Measurements from ENCODE around the gene CFI.

DNA sequence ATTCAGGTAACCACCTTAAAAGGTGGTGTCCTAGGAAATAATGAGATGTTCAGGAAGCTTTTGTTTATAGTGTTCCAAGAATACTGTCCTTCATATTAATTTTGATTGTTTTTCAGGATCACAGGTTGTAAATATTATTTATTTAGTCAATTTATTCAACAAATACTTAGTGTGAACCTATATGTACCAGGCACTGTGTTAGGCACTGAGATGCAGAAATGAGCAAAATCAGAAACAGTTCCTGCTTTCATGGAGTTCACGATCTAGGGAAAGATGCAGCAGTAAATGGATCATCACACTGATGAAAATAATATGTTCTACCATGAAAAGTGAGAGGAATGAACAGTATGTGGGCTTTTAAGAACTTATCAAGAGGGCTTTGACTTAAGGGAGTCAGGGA is 53.7 kb downstream of the CFI start:
- TF ChIP-seq ZNF3 (CRISPR knock-in tag; IDR thresholded peaks at IDR 0.05) (no peak), ERF (CRISPR knock-in tag; IDR thresholded peaks at IDR 0.05) (no peak), ZNF584 (CRISPR knock-in tag; IDR thresholded peaks at IDR 0.05; ENCODE audit: low read depth) (no peak), GTF2A2 (tag; IDR thresholded peaks at IDR 0.05) (no peak), CBX5 (IDR thresholded peaks at IDR 0.05; ENCODE audit: borderline replicate concordance, low read depth) (no peak), NR1H2 (CRISPR knock-in tag; IDR thresholded peaks at IDR 0.05) (no peak), ESRRA (IDR thresholded peaks at IDR 0.05; ENCODE audit: borderline replicate concordance, low read depth) (no peak), NFIC (IDR thresholded peaks at IDR 0.05) (no peak), SMAD1 (IDR thresholded peaks at IDR 0.05; ENCODE audit: low read depth, low read length, partially characterized antibody) (no peak), CREB1 (IDR thresholded peaks at IDR 0.05) (no peak), CREB1 (CRISPR knock-in tag; IDR thresholded peaks at IDR 0.05) (no peak)
- TF ChIP-seq, protein P1, sequence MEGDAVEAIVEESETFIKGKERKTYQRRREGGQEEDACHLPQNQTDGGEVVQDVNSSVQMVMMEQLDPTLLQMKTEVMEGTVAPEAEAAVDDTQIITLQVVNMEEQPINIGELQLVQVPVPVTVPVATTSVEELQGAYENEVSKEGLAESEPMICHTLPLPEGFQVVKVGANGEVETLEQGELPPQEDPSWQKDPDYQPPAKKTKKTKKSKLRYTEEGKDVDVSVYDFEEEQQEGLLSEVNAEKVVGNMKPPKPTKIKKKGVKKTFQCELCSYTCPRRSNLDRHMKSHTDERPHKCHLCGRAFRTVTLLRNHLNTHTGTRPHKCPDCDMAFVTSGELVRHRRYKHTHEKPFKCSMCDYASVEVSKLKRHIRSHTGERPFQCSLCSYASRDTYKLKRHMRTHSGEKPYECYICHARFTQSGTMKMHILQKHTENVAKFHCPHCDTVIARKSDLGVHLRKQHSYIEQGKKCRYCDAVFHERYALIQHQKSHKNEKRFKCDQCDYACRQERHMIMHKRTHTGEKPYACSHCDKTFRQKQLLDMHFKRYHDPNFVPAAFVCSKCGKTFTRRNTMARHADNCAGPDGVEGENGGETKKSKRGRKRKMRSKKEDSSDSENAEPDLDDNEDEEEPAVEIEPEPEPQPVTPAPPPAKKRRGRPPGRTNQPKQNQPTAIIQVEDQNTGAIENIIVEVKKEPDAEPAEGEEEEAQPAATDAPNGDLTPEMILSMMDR (IDR thresholded peaks at IDR 0.05 in 2 of 3, conservative IDR thresholded peaks at IDR 0.05 in 1 of 3; ENCODE audit: insufficient read depth in 2 of 3, low read depth in 1 of 3, low read length in 3 of 3): no peak
- TF ChIP-seq, protein P2, sequence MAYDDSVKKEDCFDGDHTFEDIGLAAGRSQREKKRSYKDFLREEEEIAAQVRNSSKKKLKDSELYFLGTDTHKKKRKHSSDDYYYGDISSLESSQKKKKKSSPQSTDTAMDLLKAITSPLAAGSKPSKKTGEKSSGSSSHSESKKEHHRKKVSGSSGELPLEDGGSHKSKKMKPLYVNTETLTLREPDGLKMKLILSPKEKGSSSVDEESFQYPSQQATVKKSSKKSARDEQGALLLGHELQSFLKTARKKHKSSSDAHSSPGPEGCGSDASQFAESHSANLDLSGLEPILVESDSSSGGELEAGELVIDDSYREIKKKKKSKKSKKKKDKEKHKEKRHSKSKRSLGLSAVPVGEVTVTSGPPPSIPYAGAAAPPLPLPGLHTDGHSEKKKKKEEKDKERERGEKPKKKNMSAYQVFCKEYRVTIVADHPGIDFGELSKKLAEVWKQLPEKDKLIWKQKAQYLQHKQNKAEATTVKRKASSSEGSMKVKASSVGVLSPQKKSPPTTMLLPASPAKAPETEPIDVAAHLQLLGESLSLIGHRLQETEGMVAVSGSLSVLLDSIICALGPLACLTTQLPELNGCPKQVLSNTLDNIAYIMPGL (CRISPR knock-in tag; IDR thresholded peaks at IDR 0.05): no peak
- TF ChIP-seq, protein P3, sequence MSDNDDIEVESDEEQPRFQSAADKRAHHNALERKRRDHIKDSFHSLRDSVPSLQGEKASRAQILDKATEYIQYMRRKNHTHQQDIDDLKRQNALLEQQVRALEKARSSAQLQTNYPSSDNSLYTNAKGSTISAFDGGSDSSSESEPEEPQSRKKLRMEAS (CRISPR knock-in tag; IDR thresholded peaks at IDR 0.05): no peak

Measured in K562 (cell line).